Amniotic epithelial cell (primary cell): ENCODE results near the gene ACSL5.

Source experiments
- DNase-seq: peaks from one replicate; pipeline ENCODE4 v3.0.0-alpha.2; 2010; ENCODE audit warnings: low read depth

The ACSL5 gene

DNA sequence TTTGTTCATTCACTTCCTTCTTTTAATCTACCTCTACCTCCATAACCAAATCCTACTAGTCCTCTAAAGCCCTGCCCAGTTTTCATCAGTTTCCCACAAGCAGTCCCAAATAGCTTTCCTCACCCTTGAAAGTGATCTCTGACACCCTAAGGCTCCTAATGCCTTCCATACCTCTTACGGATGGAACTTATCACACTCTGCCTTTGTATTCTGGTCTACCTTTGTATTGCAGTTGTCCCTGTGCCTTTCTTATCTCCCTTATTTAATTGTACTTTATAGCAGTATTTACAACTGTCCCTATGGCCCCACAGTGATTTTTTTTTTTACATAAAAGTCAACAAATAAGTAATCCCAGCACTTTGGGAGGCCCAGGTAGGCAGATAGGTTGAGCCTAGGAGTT, 33.8 kb downstream of the ACSL5 start:
- no peak for DNase-seq

DNA sequence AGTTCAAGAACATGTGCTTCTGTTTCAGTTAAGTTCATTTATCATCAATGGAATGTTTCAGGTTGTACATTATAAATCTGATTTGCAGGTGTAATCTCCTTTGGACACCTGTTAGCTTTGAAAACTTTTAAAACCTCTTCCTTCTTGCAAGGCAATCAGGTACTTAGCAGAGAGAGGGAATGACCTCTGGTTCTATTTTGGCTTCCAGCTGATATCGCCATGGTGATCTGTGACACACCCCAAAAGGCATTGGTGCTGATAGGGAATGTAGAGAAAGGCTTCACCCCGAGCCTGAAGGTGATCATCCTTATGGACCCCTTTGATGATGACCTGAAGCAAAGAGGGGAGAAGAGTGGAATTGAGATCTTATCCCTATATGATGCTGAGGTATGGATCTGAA, 35.4 kb downstream of the ACSL5 start:
- DNase-seq = no peak

DNA sequence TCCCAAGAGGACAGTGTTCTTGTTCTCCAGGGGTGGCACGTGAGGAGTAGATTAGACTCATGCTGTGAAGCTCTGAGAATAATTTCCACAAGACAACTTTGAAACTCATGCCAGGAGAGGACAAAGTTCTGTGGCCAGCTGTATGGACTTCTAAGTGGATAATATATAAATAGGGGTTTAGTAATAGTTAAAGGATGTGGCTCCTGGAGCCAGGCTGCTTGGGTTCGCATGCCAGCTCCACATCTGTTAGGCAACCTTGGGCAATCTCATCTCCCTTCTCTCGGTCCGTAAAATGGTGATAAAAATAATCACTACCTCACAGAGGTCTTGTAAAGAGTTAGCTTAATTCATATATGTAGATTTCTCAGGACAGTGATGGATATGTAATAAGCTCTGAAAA, 35.8 kb downstream of the ACSL5 start:
- no peak for DNase-seq

DNA sequence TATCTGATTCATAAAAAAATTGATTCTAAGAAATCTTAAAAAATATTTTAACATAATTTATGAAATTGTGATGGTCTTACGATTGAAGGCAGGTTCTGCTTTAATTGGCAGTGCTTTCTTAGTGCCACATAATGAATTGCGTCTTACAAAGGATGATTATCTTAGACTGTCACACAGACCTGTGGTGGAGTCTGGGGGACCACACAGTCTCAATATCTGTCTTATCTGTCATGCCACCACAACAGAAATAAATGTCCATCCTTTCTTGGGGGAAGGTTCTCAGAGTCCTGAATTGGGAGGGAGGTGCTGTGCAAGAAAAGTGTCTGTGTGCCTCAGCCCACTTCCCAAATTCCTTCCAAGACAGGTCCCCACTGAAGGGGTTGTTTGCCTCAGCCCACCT, 38.8 kb downstream of the ACSL5 start:
- no peak for DNase-seq

DNA sequence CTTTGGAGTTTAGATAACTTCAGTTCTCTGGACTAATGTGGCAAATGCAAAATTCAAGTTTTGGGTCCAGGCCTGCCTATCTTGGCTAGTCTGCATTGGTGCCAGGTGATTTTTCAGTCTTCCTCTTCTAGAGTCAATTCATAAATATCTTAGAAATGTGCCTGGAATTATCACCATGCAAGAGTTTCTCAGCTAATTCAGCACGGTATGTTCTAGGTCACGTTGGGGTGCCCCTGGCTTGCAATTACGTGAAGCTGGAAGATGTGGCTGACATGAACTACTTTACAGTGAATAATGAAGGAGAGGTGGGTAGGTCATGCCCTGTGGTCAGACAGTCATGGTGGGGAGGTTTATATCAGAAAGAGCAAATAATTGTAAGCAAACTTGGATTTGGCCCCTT, 47.8 kb downstream of the ACSL5 start:
- peak; percentile 61 for DNase-seq

DNA sequence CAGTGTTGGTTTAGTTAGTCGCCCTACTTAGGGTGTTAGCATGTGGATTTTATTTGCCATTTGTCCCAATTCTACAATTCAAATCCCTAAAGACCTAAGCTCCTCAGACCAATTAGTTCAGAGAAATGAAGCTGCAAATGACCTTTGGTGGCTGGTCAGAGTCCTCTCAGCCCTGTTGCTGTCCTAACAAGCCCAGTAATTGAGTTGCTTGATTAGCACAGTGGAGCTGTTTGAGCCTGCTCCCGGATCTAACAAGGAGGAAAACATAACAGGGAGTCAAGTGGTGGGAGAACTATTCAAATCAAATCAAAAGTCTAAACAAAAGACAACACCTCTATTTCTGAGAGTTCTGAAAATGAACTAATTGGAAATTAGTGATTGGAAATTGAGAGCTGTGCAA, 50.7 kb downstream of the ACSL5 start:
- DNase-seq = no peak

DNA sequence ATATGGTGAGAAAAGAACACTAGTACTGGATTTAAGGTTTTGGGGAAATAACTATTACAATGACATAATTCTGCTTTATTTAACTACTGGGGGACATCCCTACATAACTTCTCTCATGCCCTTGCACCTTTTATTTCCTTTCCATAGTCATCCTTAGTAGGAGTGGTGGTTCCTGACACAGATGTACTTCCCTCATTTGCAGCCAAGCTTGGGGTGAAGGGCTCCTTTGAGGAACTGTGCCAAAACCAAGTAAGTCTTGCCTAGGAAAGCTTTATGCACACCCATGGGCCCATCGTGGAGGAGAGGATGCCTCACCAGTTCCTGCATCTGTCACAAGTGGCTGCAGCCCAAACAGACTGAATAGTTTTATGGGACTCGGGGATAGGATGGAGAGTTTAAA, 52.2 kb downstream of the ACSL5 start:
- DNase-seq = no peak

DNA sequence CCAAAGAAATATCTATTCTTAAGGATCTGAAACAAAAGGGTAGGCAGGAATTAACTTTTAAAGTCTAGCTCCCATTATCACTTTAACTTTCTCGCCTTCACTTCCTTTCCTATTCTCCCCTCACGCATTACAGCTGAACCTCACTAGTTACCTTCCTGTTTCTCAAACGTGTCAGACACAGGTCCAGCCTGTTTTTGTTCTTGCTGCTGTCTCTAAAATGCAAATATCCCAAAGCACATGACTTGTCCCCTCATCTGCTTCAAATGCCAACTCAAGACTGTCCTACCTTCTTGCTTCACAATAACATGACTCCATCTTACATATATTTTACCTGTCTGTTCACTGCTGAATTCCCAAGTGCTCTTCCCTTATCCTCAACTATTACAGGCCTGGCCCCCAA, 55.2 kb downstream of the ACSL5 start:
- DNase-seq = no peak

DNA sequence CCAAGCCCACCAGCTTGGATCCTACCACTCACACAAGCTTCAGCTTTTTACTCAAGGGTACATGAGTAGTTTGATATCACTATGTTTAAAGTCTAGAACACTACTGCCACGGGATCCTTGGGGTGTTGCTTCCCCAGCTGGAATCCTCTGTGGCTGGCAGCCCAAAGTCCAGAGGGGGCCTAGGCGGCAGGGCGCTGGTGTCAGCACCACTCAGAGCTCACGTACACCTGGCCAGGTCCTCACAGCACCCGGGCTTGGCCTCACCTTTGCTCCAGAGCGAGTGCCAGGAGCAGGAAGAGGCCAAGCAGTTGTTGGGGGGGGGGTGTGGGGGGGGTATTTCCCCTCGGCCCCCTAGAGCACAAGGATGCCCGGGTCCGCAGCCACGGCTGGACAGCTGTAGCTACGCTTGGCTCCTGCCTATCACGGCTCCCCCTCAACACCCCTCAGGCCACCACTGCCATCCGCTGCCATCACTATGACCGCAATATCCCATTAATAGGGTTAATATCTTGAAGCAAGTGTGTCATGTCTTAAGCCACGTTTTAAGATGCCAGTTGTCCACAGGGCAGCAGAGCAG, 55.8 kb downstream of the ACSL5 start:
- no peak for DNase-seq

DNA sequence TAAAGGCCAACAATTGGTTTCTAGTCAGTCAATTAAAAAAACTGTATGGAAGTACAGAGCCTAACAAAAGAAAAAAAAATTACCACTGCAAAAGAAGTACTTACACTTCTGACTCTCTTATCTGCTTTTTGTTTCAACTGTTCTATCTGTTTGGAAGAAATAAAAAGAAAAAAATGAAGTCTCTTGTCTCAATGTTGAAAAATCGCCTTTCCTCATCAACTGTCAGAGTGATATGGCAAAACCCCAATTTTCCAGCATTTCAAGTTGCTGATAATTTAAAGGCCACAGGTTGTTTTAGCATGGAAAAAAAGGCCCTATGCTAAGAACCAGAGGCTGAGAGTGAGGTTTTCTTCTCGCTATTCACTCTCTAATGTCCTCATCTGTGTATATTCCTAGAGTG, 59.2 kb downstream of the ACSL5 start:
- no peak for DNase-seq

DNA sequence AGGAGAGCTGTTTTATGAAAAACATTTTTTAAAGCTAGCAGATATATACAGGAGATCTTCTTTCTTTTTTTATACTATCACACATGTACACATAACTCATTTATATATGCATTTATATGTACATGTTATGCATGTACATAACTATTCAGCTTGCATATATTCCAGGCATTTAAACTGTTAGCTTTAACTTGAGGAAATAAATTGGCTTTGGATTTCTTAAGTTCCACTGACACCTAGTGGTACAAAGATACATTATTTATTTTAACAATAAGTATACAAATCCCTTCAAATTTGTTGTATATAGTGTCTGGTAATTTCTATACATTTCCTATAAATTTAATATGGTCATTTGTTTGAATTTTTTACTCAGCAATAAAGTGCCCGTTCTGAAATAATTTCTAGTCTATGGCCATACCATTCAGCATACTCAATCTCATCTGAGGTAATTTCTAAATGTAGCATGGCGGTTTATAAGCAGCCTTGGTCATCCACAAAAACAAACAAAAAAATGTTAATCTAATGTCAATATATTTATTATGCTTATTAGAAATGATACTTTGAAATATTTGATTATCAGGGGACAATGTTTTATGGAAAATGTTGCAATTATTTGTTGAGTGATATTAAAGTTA, 61.2 kb downstream of the ACSL5 start:
- DNase-seq = peak; percentile 50

DNA sequence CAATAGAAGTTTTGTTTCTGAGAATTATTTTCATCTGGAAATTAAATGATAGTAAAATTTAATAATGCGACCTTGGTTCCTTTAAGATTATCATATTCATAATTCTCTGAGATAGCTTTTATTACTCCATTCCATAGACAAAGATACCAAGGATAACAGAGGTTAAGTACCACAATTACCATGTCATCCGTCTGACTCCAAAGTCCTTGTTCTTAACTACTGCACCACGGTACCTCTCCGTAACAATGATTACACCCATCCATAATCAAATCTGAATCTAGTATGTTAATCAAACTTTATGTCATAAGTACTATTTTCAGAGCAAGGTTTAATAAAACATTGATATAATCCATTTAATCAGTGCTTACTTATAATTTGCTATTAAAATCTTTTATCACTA, 64.4 kb downstream of the ACSL5 start:
- DNase-seq = no peak

DNA sequence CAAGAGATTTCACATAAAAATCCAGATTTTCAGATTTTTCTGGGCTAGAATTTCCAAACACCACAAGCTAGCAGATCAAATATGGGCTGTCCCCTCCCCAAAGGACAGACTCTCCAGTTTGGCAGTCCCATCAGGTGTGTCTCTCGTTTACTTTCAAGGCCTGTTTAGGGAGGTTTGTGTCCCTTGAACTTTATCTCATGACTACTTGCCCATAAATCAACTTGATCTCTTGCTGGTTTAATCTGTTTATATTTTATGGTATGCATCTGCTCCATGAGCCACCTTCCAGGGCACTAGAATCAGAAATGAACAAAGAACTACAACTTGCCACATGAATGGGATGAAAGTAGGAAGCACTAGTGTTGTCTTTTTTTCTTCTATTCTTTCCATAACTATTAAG, 67.6 kb downstream of the ACSL5 start:
- no peak for DNase-seq

DNA sequence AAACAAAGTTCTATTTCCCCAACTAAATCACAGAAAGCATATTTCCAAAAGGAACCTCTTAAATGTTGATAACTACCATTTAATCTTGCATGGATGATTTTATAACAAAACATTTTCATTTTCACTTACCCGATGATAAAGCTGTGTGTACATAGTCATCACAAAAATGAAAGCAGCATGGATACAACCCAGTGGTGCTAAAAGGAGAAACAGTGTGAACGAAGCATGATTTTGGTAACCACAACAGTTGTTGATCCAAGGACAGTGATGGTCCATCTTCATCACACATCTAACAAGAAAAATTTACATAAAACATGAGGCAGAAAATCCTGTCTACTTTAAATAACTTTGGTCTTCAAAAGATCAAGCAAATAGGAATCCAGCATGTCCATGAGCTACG, 68.1 kb downstream of the ACSL5 start:
- no peak for DNase-seq

DNA sequence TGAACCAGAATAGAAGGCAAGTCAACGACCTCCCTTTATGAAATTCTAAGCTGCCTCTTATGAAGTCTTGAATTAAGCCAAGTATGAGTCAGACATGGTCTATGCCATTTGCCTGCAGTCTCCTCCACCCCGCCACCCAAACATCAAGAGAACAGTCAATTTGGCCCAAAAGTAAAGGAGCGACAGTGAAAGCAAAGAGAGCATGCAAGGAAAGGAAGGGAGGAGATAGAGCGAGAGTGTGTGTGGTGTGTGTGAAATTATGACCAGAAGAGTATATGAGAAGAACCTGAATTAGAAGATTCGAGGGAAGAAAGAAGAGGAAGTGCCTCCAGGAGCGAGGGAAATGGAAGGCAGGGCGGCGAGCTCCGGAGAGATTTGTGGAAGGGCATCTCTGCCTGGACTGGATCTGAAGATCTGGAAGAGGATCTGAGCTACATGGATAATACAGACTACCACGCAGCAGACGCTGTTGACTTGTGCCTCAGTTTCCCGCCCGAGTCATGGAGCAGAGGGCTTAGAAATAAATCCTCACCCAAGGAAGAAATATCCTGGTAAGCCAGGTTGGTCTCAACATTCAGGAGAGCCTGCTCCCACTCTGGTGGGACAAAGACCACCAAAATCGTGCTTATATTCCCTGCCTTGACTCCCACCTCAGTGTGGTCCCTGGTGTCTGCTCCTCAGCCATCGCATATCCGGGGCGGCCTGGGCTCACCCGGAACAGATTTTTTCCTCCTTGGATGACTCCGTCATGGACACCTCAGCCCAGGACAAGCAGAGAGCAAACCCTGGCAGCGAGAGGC, 72.3 kb downstream of the ACSL5 start:
- peak; percentile 26 for DNase-seq

DNA sequence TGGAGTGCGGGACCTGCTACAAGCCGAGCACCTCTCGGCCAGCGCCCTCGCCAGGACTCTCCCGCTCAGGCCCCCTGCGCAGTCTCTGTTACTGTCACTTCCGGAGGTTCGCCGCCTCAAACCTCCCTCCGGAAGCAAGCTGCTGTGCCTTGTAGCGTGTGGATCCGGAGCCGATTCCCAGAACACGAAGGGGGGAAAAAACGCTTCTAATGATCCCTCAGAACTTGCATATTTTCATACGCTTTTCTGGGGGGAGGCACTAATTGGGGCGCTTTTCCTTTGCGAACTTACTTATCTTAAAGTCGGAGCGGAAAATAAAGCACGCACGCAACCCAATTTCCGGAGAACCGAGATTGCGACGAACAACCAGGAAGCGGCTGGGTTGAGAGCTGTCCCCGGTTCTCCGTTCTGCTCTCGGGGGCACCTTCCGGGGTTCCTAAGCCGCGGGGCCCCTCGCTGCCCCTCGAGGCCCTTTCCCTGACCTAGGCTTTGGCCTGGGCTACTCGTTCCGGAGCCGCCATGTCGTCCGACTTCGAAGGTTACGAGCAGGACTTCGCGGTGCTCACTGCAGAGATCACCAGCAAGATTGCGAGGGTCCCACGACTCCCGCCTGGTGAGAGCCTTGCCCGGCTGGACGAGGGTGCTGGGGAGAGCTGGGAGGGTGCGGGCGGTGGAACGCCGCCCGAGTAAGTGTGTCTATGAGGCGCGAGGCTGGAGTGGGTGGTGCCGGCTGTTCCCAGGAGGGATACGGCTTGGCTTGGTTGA, 73.1 kb downstream of the ACSL5 start, which contains the start of the genes VTI1A and ZDHHC6:
TSS of gene VTI1A (plus strand) at position 361 of the 765 bp plus-strand sequence. CDS start at position 520, 159 bp downstream.
TSS of gene ZDHHC6 (minus strand) at position 60 of the 765 bp plus-strand sequence. CDS start 1,478 bp downstream, outside the sequence.
- peak; percentile 80 for DNase-seq

DNA sequence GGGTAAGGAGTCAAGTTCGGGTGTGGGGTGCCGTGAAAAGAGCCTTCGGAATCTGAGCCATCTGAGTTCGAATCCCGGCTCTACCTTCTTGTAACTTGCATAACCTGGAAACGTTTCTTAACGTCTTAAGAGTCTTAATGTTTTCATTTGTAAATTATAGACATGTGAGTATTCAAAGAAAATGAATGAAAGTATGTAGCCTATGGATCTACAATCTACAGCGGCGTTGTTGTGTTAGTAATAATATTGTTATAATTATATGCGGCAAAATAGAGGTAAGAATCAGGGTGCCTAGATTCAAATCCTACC, 73.7 kb downstream of the ACSL5 start:
- no peak for DNase-seq

DNA sequence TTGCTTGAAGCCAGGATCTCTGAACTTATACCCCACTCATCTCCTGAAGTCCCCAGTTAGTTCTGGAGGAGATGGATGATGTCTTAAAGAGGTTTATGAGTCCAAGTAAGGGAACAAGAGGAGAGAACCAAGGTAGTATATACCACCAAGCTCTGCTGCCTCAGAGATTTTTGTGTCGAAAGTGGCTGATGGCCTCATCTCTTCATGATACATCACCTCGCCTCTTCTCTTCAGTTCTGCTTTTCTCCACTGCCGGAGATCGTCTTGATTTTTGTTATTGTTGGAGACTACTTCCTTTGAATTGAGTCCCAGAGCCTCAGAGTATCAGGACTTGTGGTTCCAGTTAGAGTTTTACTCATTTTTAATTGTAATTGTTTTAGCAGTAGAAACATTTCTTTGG, 75.0 kb downstream of the ACSL5 start:
- DNase-seq = no peak

DNA sequence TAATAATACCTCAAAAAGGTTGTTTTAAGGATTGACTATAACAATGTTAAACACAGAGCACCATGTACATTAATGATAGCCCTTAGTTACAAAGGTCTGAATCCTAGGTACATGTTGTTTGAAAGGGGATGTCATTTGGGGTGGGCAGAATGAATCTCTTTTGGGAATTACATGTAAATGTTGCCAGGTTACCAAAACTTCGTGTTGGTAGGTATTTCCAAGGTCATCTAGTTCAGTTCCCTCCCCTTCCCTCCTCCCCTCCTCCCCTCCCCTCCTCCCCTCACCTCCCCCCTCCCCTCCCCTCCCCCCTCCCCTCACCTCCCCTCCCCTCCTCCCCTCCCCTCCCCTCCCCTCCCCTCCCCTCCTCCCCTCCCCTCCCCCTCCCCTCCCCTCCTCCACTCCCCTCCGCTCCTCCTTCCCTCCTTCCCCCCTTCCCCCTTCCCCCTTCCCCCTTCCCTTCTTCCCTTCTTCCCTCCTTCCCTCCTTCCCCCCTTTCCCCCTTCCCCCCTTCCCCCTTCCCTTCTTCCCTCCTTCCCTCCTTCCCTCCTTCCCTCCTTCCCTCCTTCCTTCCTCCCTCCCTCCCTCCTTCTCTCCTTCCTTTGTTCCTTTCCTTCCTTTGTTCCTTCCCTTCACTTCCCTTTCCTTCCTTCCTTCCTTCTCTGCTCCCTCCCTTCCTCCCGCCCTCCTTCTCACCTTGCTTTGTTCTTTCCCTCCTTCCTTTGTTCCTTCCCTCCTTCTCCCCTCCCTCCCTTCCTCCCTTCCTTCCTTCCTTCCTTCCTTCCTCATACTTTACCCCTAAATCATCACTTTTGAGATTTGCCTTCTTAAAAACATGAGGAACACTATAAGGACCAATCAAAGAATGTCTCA, 81.2 kb downstream of the ACSL5 start:
- DNase-seq = no peak

DNA sequence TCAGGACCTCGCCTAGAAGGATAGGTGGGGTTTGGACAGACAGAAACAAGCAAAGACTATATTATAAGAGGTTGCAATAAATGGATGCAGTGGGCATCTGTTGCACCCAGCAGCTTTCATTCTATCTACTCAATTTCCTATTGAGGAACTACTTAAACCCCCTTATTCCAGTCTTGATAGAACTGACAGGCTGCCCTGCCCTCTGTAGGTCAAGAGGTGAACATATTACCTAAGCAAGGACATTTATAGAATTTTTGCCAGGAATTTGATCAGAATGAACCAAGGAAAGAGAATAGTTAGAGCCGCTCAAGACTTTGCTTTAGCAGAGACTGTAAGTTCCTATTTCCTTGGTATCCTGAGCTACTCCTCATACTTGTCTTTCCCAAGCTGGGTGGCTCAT, 82.6 kb downstream of the ACSL5 start:
- DNase-seq = no peak

DNA sequence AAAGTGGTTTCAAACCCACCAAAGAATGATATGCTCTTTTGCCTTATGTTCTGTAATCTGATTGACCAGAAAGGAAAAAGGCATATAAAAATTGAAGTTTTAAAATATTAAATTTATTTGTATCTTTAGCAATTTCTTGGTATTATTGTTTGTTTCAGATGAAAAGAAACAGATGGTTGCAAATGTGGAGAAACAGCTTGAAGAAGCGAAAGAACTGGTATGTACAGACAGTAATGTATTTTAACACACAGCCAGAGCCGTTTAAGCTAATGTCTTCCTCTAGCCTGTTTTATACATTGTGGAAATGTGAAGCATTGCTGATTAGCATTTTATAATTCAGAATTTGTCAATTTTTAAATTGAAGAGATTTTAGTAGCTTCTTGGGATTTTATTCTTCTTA, 86.5 kb downstream of the ACSL5 start:
- no peak for DNase-seq
